HG03378 (cell line): Measurements from ENCODE around the gene APH1B.
A peak's percentile ranks its signal among the peaks of the same experiment; 100 is the strongest.
"Not testable (repeated sequence)": the region's sequence is repeated elsewhere in the genome, so short reads cannot be mapped to it uniquely, and the experiment has no call there.

Experiments used
- ATAC-seq: cut with Tn5 transposase; IDR thresholded peaks from one replicate; pipeline ENCODE4 v1.9.1; 2021; ENCODE audit warnings: mild to moderate bottlenecking, moderate library complexity; ENCODE audit not compliant: unreplicated experiment

APH1B gene

GRCh38 chr15:63277038-63277892 lies at the start of gene APH1B:
APH1B (plus strand) TSS chr15:63277605; CDS start chr15:63277624, 19 bp downstream.
- ATAC-seq, result no peak

DNA sequence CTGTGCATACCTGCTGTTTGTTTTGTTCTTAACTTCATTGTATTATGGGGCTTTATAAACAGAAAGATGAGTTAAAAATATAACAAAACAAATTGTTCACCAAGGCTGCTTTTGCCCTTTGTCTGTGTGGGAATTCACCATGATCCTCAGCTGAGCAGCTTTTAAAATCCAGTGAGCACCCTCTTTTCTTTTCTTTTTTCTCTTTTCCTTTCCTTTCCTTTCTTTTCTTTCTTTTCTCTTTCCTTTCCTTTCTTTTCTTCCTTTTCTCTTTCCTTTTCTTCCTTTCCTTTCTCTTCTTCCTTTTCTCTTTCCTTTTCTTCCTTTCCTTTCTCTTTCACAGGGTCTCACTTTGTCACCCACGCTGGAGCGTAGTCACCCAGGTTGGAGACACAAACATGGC lies 49.7 kb upstream of the APH1B start:
- no peak for ATAC-seq

GRCh38 chr15:63231206-63231605 lies 46.2 kb upstream of the APH1B start:
- no peak for ATAC-seq

GRCh38 chr15:63231706-63232105 lies 45.7 kb upstream of the APH1B start:
- no peak for ATAC-seq

- ATAC-seq, result no peak
These were observed 45.0 kb upstream of the APH1B start for GRCh38 chr15:63232405-63232804.

GRCh38 chr15:63232943-63233342 lies 44.5 kb upstream of the APH1B start:
- no peak for ATAC-seq

DNA sequence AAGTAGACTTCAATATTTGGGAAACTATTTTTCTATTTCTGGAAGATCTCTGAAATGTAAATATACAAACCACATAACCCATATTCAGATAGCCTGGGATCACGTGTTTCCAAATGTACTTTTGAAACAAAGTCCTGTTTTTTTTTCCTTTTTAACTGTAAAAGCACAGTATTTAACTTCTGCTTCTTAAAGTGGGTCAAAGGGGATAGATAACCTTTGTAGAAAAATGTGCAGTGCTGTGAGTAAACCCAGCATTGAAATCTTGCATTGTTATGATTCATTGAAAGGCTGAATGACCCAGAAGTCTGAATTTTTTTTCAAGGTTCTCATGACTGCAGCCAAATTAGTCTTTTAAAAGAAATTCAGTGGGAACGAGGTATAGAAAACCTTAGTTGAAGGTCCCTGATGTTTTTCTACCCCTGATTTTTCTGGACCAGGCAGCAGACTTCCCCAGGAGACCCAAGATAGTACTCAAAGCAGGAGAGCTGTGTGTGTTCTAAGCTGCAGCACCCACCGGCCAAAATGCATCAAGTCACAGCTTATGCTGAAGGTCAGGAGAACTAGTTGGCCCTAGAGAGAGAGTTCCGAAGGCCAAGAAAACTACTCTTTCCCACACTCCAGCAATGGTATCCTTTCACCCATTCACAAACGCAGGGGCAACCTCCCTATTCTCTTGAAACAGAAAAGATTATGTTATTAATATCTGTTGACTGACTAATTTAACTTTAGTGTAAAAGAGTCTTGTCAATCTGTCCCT lies 43.6 kb upstream of the APH1B start:
- ATAC-seq, result no peak

DNA sequence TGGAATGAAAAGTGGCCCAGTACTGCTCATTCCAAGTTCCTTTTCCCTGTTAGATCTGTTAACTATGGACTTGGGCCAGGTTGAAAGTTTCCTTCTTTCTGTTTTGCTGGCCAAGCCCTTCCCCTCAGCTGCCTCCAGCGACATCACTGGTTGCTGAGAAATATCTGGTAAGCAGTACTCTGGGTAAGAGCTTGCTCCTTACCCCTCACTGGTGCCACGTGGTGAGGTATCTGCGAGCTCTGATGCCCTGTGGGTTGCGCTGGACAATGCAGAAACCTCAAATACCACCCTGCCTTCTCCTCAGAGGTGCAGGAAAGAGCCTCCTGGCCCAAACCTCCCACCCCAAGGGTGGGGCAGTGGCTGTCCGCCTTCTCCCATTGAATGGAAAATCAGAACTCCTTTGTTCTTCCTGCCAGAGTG lies 42.9 kb upstream of the APH1B start:
- ATAC-seq, result no peak

DNA sequence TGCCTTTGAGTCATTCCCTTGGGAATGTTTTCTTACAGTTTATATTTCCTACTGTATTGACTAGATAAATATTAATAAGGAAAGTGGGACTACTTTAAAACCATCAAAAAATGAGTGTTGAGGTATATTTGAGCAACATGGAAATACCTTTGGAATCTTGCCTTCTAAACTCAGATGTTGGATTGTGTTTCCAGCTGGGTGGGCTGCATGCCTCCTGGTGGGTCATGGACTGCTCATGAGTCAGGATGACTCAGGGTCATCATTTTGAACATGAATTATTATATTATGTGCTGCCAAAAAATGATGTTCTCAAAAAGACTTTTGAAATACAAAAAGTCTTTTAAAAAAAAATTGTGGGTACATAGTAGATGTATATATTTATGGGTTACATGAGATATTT lies 41.1 kb upstream of the APH1B start:
- no peak for ATAC-seq

DNA sequence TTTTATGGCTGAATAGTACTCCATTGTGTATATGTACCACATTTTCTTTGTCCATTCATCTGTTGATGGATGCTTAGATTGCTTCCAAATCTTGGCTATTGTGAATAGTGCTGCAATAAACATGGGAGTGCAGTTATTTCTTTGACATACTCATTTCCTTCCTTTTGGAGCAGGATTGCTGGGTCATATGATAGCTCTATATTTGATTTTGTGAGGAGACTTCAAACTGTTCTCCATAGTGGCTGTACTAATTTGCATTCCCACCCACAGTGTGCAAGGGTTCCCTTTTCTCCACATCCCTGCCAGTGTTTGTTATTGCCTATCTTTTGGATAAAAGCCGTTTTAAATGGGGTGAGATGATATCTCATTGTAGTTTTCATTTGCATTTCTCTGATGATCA lies 40.3 kb upstream of the APH1B start:
- not testable (repeated sequence) for ATAC-seq

GRCh38 chr15:63238171-63238570 lies 39.2 kb upstream of the APH1B start:
- ATAC-seq, result no peak

DNA sequence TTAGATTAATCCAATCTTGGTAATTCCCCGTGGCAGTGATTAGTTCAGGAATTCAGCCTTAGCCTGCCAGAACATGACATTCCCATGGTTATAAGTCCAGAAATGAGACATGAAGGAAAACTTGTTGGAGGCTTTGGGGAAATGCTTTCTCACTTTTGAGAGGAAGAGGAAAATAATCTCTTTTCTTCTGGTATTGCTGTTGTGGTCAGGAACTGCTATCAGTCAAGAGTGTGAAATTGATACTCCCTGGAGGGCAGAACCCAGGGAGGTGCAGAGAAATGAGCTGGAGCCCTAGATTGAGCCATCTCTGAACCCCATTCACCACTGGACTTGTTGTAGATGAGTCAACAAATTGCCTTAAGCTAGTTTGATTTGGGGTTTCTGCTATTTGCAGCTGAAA lies 38.6 kb upstream of the APH1B start:
- ATAC-seq, result peak; percentile 76

- ATAC-seq, result no peak
These were observed 37.3 kb upstream of the APH1B start for GRCh38 chr15:63240109-63240508.

- no peak for ATAC-seq
These were observed 36.1 kb upstream of the APH1B start for GRCh38 chr15:63241316-63241715.

DNA sequence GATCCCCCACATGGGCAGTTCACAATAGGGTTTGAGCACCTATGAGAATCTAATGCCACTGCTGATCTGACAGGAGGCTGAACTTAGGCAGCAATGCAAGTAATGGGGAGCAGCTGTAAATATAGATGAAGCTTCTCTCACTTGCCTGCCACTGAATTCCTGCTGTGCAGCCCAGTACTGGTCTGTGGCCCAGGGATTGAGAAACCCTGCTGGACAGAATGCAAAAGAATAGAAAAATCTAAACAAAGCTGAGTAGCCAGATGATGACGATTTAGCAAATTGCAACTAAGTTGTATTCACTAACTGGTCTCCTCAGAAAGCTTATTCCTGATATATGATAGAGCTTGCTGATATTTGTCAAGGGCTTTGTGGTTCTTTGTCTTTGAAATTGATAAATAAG lies 34.3 kb upstream of the APH1B start:
- no peak for ATAC-seq

DNA sequence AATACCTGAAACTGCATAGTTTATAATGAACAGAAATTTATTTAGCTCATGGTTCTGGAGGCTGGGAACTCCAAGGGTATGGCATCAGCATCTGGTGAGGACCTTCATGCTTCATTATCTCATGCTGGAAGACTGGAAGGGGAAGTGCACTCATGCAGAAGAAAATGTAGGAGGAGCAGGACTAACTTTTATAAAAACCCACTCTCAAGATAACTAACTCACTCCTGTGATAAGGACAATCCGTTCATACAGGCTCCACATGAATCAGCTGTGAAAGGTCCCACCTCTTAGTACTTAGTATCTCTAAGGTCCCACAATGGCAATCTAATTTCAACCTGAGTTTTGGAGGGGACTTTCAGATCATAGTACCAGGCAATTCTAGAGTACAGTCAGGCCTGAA lies 33.6 kb upstream of the APH1B start:
- no peak for ATAC-seq

DNA sequence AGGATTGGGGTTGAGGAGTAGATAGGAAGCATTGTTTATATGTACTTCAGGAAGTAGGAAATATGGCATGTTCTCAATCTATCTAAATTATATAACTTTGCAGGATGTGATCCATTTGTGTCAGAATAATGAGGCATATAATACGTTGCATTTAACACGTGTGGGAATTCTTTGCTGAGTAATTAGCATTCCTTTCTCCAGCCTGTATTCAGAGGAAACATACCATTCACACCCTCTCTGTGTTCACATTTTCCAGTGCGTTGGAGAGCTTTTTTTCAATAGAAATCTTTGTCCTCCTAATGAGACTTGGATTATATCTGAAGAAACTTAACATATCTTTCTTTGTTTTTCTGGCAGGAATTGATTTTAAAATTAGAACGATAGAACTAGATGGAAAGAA lies 33.0 kb upstream of the APH1B start:
- ATAC-seq, result no peak

GRCh38 chr15:63244976-63245645 lies 32.3 kb upstream of the APH1B start:
- no peak for ATAC-seq

DNA sequence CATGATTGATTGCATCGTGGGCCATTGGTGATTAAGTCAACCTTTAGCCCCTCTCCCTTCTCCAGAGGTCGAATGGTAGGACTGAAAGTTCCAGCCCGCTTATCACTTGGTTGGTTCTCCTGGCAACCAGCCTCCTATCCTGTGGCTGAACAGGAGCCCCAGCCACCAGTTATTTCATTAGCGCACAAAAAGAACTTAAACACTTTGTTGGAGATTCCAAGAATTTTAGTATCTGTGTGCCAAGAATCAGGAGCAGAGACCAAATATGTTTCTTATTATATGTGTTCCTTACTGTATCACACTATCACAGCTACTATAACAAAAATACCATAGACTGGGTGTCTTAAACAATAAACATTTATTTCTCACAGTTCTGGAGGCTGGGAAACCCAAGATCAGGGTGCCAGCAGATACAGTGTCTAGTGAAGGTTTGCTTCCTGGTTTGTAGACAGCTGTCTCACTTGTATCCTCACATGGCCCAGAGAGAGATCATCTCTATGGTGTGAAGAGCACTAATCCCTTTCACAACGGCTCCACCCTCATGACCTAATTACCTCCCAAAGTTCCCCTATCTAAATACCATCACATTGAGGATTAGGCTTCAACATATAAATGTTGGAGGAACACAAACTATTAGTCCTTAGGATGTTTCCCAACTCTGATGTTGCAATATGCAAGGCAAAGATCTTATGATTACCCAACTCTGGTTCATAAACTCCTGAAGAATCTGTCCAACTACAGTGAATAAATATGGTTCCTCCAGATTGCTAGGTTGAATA lies 30.5 kb upstream of the APH1B start:
- no peak for ATAC-seq

DNA sequence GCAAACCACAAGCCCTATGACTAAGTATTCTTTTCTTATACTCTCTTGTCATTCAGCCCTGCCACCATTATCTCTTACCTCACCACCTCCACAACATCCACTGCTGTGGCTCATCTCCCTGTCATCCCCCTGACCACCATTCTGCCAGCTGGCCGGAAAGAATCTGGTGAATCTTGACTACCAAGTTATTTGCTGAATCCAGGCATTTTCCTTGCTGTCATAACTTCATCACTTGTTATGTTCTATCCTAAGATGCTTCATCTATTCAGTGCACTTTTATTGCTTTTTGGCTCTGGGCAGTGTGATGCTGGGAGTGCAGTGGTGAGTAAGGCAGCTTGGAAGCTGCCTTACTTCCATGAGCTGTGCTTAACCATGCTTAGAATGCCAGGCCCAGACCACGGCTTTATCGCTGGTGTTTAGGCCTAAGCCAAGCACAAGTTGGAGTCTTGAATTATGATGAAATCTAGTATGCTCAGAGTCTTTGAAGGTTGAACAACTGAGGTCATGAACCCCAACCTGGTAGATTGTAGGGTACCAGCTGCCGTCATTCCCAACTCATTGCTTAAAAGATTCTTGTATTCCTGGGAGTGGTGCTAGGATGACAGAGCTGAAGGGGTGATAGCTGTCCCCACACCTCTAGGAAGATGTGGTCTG lies 27.0 kb upstream of the APH1B start:
- ATAC-seq, result no peak
